OCI-LY7 (cell line): Measurements from ENCODE around the gene EEIG1. TPM values are rescaled to one million over a fixed set of nuclear protein-coding genes. Genes with fewer than 3 reads are reported as not detected.

Experiments used
- BruUV-seq: library from RNA; stranded (reverse); fragments of 400-500 nt; replicated peaks from 2 replicates; lab custom pipeline; 2021; lab: Mats Ljungman, UMichigan
- CTCF ChIA-PET: fragments of 300-600 bp; sonication (Branson Sonifier 250); formaldehyde crosslinking; loops from one replicate; lab custom pipeline; 2022; ENCODE audit warnings: antibody characterized with exemption; ENCODE audit not compliant: unreplicated experiment; lab: Charles Lee
- POLR2A ChIA-PET: fragments of 300-600 bp; sonication (Branson Sonifier 250); formaldehyde crosslinking; loops from one replicate; lab custom pipeline; 2022; ENCODE audit warnings: antibody characterized with exemption; lab: Charles Lee
- DNase-seq: peaks from one replicate; pipeline ENCODE4 v3.0.0-alpha.2; 2015; ENCODE audit warnings: low spot score
- H2AFZ ChIP-seq: fragments of 200-600 bp; sonication (generic), shearing (Covaris generic); 2 replicates; pipeline ENCODE4 v1.6.1; 2014; ENCODE audit warnings: mild to moderate bottlenecking, antibody characterized with exemption, low read length, moderate library complexity
- H3K27ac ChIP-seq: fragments of 200-600 bp; sonication (generic); 2 replicates; pipeline ENCODE4 v1.5.1; 2014; ENCODE audit warnings: mixed run types, low read depth, mild to moderate bottlenecking, moderate library complexity, low read length, inconsistent platforms; ENCODE audit not compliant: poor library complexity, severe bottlenecking
- H3K36me3 ChIP-seq: fragments of 200-600 bp; sonication (generic); 2 replicates; pipeline ENCODE4 v1.6.1; 2014; ENCODE audit warnings: mild to moderate bottlenecking, antibody characterized with exemption, low read length, moderate library complexity, mixed read lengths; ENCODE audit not compliant: insufficient read depth
- H3K4me1 ChIP-seq: fragments of 200-600 bp; sonication (generic); 2 replicates; pipeline ENCODE4 v1.5.1; 2014; ENCODE audit warnings: mild to moderate bottlenecking, low read length; ENCODE audit not compliant: insufficient read depth, poor library complexity, severe bottlenecking
- H3K4me2 ChIP-seq: fragments of 200-600 bp; sonication (generic); 2 replicates; pipeline ENCODE4 v1.6.1; 2014; ENCODE audit warnings: mild to moderate bottlenecking, low read length
- H3K4me3 ChIP-seq: fragments of 200-600 bp; sonication (generic); 2 replicates; pipeline ENCODE4 v1.5.1; 2014; ENCODE audit warnings: mild to moderate bottlenecking, low read depth, low read length; ENCODE audit not compliant: poor library complexity, severe bottlenecking
- H3K79me2 ChIP-seq: fragments of 200-600 bp; sonication (generic); 2 replicates; pipeline ENCODE4 v1.6.1; 2016; ENCODE audit warnings: low read depth, mild to moderate bottlenecking, low read length, moderate library complexity, mixed read lengths; ENCODE audit not compliant: insufficient read depth
- H3K9me2 ChIP-seq: fragments of 200-600 bp; sonication (generic); 2 replicates; pipeline ENCODE4 v1.6.1; 2016; ENCODE audit warnings: mild to moderate bottlenecking, low read length, mixed read lengths; ENCODE audit not compliant: insufficient read depth
- H3K9me3 ChIP-seq: fragments of 200-600 bp; sonication (generic); 2 replicates; pipeline ENCODE4 v1.6.1; 2014; ENCODE audit warnings: mild to moderate bottlenecking, mixed run types, low read length, mixed read lengths
- H4K20me1 ChIP-seq: fragments of 200-600 bp; sonication (generic); 2 replicates; pipeline ENCODE4 v1.6.1; 2014; ENCODE audit warnings: mild to moderate bottlenecking, antibody characterized with exemption, low read length, moderate library complexity, mixed read lengths; ENCODE audit not compliant: insufficient read depth
- EZH2phosphoT487 ChIP-seq: fragments of 200-600 bp; sonication (generic); IDR thresholded peaks from 2 replicates; pipeline ENCODE4 v1.6.1; 2018; ENCODE audit warnings: low read depth, borderline replicate concordance, mild to moderate bottlenecking, mixed run types, antibody characterized with exemption, low read length, moderate library complexity, mixed read lengths
- intact Hi-C: fragments of 100-400 bp; cut with micrococcal nuclease; formaldehyde crosslinking; loops from one replicate; pipeline ENCODE4 v1.10.0; 2022; ENCODE audit not compliant: unreplicated experiment
- total RNA-seq, 2 experiments: library from RNA; depleted of rRNA in 1 of 2; stranded (reverse); fragments of >200 nt in 1 of 2; shearing (Covaris generic) in 1 of 2; gene quantifications; 2 replicates each; pipeline ENCODE4 v1.2.3, GENCODE V29; 2014 to 2022
- TF ChIP-seq, protein P1 (sequence below): fragments of 200-600 bp; sonication (generic); conservative IDR thresholded peaks from 2 replicates; pipeline ENCODE4 v1.5.1; 2014; ENCODE audit warnings: mild to moderate bottlenecking, antibody characterized with exemption, low read length, moderate library complexity, mixed read lengths

EEIG1 gene
- total RNA-seq, 2 experiments from 2014 or later, result 25.8 to 60.1 TPM

DNA sequence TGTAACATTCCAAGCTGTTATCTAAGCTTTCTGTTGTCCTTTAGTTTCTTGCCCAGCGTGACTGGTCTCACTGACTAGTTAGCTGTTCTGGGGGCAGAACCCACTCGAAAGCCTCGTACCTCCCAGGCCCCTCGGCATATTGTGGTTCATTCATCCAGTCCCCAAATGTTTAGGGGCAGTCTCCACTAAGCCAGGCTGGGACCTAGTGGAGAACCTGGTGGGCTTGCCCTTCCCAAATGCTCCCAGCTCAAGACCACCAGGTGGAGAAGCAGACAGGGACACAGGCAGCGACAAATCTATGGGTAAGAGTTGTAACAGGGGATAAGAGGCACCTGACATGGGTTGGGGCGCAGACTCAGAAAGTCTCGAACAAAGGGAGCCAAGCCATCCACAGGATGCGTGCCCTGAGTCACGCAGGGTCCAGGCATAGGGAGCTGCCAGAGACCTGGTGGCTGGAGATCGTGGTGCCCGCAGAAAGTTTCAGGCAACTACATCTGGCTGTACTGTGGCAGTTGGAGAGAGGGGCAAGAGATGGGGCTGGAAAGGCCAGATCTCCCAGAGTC lies 851 bp upstream of the EEIG1 start:
- DNase-seq, result peak; percentile 44
- POLR2A ChIA-PET, result interaction anchor here (0.8 to 3.3 kb wide), 6 partner anchors 10 to 53 kb away, joined by 3 to 19 read pairs (median 8); no protein-coding TSS in a partner anchor
- BruUV-seq, result no TSS peak
- no peak overlapping the region for H2AFZ ChIP-seq
- TF ChIP-seq, protein P1, sequence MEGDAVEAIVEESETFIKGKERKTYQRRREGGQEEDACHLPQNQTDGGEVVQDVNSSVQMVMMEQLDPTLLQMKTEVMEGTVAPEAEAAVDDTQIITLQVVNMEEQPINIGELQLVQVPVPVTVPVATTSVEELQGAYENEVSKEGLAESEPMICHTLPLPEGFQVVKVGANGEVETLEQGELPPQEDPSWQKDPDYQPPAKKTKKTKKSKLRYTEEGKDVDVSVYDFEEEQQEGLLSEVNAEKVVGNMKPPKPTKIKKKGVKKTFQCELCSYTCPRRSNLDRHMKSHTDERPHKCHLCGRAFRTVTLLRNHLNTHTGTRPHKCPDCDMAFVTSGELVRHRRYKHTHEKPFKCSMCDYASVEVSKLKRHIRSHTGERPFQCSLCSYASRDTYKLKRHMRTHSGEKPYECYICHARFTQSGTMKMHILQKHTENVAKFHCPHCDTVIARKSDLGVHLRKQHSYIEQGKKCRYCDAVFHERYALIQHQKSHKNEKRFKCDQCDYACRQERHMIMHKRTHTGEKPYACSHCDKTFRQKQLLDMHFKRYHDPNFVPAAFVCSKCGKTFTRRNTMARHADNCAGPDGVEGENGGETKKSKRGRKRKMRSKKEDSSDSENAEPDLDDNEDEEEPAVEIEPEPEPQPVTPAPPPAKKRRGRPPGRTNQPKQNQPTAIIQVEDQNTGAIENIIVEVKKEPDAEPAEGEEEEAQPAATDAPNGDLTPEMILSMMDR, result no peak
- TF ChIP-seq EZH2phosphoT487, result no peak
- peaks cover 23% of the 10 kb centered on the region; the same call in 1 of the 2 replicates for H4K20me1 ChIP-seq
- no peaks in the 10 kb centered on the region for H3K9me2 ChIP-seq
- peaks cover 49% of the 10 kb centered on the region for H3K79me2 ChIP-seq
- no peaks in the 10 kb centered on the region for H3K9me3 ChIP-seq
- H3K4me1 ChIP-seq, result peaks cover 66% of the 10 kb centered on the region
- peaks cover 29% of the 10 kb centered on the region for H3K36me3 ChIP-seq
- intact Hi-C loops, result loop anchor here (5.0 kb wide), 1 partner anchor 204 kb away; the partner anchor contains the start of gene SH2D3C
- peak overlapping the region; percentile 92 for H3K4me2 ChIP-seq
- CTCF ChIA-PET, result interaction anchor here (0.8 kb wide), 1 partner anchor 10 kb away, joined by 3 read pairs; no protein-coding TSS in a partner anchor
- peak overlapping the region; percentile 96 for H3K27ac ChIP-seq
- peak overlapping the region; percentile 70 for H3K4me3 ChIP-seq

DNA sequence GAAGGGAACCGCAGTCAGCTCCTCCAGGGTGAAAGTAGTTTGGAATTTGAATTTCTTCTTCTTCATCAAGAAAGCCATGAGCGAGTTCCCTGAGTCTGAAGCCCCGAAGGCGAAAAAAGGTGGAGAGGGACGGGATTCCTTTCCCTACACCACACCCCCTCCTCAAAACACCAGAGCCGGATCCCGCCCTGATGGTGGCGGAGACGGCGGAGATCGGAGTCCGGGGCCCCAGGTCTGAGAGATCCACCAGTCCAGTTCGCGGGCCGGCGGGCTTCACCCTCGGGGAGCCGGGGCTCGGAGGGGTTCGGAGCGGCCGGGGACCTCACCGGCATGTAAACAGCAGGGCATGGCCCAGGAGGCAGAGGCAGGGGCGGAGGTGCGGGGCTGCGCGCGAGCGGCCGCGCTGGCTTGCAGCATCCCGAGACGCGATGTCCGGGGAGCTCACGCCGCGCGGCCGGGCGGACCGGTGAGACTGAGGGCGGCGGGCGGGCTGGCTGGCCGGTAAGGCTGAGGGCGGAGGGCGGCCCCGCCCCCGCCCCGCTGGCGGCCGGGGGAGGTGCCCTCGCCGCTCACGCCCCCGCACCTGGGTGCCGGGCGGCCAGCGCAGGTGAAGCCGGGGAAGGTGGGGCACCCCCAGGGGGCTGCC lies 606 bp downstream of the EEIG1 start:
- DNase-seq, result peak; percentile 65
- TF ChIP-seq, protein P1, result no peak
- TF ChIP-seq EZH2phosphoT487, result no peak
- Histone ChIP-seq H3K79me2 (peaks cover 63% of the 10 kb centered on the region), H3K4me3 (peak overlapping the region; percentile 80), H3K27ac (peak overlapping the region; percentile 65), H3K9me2 (no peaks in the 10 kb centered on the region), H3K9me3 (no peaks in the 10 kb centered on the region), H4K20me1 (peaks cover 33% of the 10 kb centered on the region; the same call in 1 of the 2 replicates), H3K4me2 (peak overlapping the region; percentile 84), H3K36me3 (peaks cover 44% of the 10 kb centered on the region), H2AFZ (no peak overlapping the region), H3K4me1 (peaks cover 68% of the 10 kb centered on the region)
- ChIA-PET CTCF (interaction anchor here (0.5 kb wide), 1 partner anchor 441 kb away, joined by 3 read pairs; the partner anchor contains the start of gene CERCAM), POLR2A (interaction anchor here (0.7 to 3.3 kb wide), 3 partner anchors 9 to 58 kb away, joined by 3 to 19 read pairs (median 9); no protein-coding TSS in a partner anchor)
- TSS peak; percentile 61 for BruUV-seq
- intact Hi-C loops, result loop anchor here (1.0 to 5.0 kb wide), 2 partner anchors 46 to 203 kb away; partner anchors contain the start of gene SH2D3C
